Neural crest cell (in vitro differentiated cells): Measurements from ENCODE around the gene PIK3CA. TPM values are rescaled to one million over a fixed set of nuclear protein-coding genes. Genes with fewer than 3 reads are reported as not detected.

Experiments used
- DNase-seq: peaks from one replicate; pipeline ENCODE4 v3.0.0; 2021; ENCODE audit warnings: low read depth, mixed read lengths, low spot score
- H3K27ac Mint-ChIP-seq: one replicate; pipeline ENCODE4 v1.8.0; 2021; ENCODE audit warnings: mild to moderate bottlenecking, mixed read lengths; ENCODE audit not compliant: unreplicated experiment
- H3K27me3 Mint-ChIP-seq: 2 replicates; pipeline ENCODE4 v1.8.0; 2021; ENCODE audit warnings: low read depth, mild to moderate bottlenecking, mixed read lengths
- H3K36me3 Mint-ChIP-seq: 2 replicates; pipeline ENCODE4 v1.8.0; 2021; ENCODE audit warnings: low read depth, mild to moderate bottlenecking, mixed read lengths
- H3K4me1 Mint-ChIP-seq: 2 replicates; pipeline ENCODE4 v1.8.0; 2021; ENCODE audit warnings: mixed read lengths
- H3K4me3 Mint-ChIP-seq: one replicate; pipeline ENCODE4 v1.8.0; 2021; ENCODE audit warnings: mild to moderate bottlenecking, mixed read lengths
- H3K9me3 Mint-ChIP-seq: 2 replicates; pipeline ENCODE4 v1.8.0; 2021; ENCODE audit warnings: mixed read lengths
- CTCF ChIP-seq: fragments of 200-600 bp; sonication (generic); conservative IDR thresholded peaks from 2 replicates; pipeline ENCODE4 v1.5.0; 2021; ENCODE audit warnings: antibody characterized with exemption, mild to moderate bottlenecking
- total RNA-seq: library from RNA; stranded (reverse); gene quantifications from 2 replicates; pipeline ENCODE4 v1.2.1, GENCODE V29; 2021

PIK3CA gene
- total RNA-seq, 1 donor from 2014 or later: 14.1 TPM

GRCh38 chr3:179286331-179286730, 138.2 kb downstream of the PIK3CA start:
- Mint-ChIP-seq H3K4me1 (no peaks in the 10 kb centered on the region), H3K27ac (no peak overlapping the region), H3K36me3 (no peaks in the 10 kb centered on the region), H3K27me3 (no peaks in the 10 kb centered on the region), H3K9me3 (no peaks in the 10 kb centered on the region), H3K4me3 (no peak overlapping the region)
- no peak for TF ChIP-seq CTCF
- no peak for DNase-seq

- no peak overlapping the region for H3K4me3 Mint-ChIP-seq
- H3K36me3 Mint-ChIP-seq: no peaks in the 10 kb centered on the region
- TF ChIP-seq CTCF: no peak
- H3K9me3 Mint-ChIP-seq: no peaks in the 10 kb centered on the region
- DNase-seq: no peak
- H3K27ac Mint-ChIP-seq: no peak overlapping the region
- no peaks in the 10 kb centered on the region for H3K4me1 Mint-ChIP-seq
- no peaks in the 10 kb centered on the region for H3K27me3 Mint-ChIP-seq
Observed at GRCh38 chr3:179288845-179289244, 140.7 kb downstream of the PIK3CA start.

GRCh38 chr3:179289295-179289694, 141.1 kb downstream of the PIK3CA start:
- Mint-ChIP-seq H3K27ac (no peak overlapping the region), H3K27me3 (no peaks in the 10 kb centered on the region), H3K4me1 (no peaks in the 10 kb centered on the region), H3K9me3 (no peaks in the 10 kb centered on the region), H3K4me3 (no peak overlapping the region), H3K36me3 (no peaks in the 10 kb centered on the region)
- DNase-seq: no peak
- no peak for TF ChIP-seq CTCF

Other genes with a start within 250 kb of the PIK3CA start
- 8.4 and 9.8 TPM in 2 replicates for gene ZMAT3, start 76.5 kb upstream of the PIK3CA start, total RNA-seq
- gene KCNMB3, start 102.8 kb downstream of the PIK3CA start, total RNA-seq: 3.1 and 3.3 TPM in 2 replicates
- gene ZNF639, start 174.7 kb downstream of the PIK3CA start, total RNA-seq: 44.6 and 47.7 TPM in 2 replicates
- gene MFN1, start 199.4 kb downstream of the PIK3CA start, total RNA-seq: 41.3 and 42.7 TPM in 2 replicates